Astrocyte of the spinal cord (primary cell): Measurements from ENCODE around the gene AGAP1.
"Not testable (repeated sequence)": the region's sequence is repeated elsewhere in the genome, so short reads cannot be mapped to it uniquely, and the experiment has no call there.

ENCODE experiments used
- DNase-seq: peaks from one replicate; pipeline ENCODE4 v3.0.0; 2011; ENCODE audit warnings: low read depth, low spot score
- H3K4me3 ChIP-seq: 2 replicates; pipeline ENCODE4 v1.5.1; 2011; ENCODE audit warnings: low read depth, mild to moderate bottlenecking, low read length, moderate library complexity
- in situ Hi-C: cut with HindIII; loops from 2 replicates; pipeline ENCODE4 v1.10.0; 2017; ENCODE audit warnings: low sequenced_read_pairs
- TF ChIP-seq, protein P1 (sequence below): IDR thresholded peaks from 2 replicates; pipeline ENCODE4 v1.5.1; 2012; ENCODE audit warnings: low read depth, mild to moderate bottlenecking, low read length, inconsistent platforms

The AGAP1 gene

DNA sequence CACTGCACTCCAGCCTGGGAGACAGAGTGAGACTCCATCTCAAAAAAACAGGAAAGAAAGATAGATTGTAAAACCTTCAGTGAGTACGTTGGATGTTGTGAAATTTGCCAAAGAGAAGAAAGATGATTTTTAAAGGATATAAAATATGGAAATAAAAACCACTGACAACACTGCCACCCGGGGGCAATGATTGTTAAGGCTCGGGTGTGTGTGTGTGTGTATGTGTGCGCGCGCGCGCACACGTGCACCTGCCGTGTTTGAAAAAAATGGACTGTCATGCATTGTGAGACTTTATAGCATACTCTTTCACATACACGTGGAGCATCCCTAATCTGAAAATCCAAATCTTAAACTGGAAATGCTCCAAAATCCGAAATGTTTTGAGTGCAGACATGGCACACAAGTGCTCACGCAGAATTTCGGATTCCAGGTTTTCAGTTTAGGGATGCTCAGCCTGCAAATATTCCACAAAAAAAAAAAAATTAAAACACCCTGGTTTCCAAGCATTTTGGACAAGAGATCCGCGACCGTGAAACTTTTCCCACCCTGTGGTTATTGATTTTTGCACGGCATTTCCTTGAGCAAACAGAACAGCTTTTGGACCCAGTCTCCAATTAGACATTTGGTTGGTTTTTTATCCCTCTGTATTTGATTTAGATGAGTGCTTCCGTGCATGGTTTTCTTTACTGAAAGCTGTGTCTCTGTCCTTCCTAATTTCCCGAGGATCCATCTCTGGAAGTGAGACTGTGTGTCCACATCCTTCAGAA is 269.2 kb downstream of the AGAP1 start:
- in situ Hi-C loops, result no loop called here
- H3K4me3 ChIP-seq, result no peak overlapping the region
- TF ChIP-seq, protein P1, sequence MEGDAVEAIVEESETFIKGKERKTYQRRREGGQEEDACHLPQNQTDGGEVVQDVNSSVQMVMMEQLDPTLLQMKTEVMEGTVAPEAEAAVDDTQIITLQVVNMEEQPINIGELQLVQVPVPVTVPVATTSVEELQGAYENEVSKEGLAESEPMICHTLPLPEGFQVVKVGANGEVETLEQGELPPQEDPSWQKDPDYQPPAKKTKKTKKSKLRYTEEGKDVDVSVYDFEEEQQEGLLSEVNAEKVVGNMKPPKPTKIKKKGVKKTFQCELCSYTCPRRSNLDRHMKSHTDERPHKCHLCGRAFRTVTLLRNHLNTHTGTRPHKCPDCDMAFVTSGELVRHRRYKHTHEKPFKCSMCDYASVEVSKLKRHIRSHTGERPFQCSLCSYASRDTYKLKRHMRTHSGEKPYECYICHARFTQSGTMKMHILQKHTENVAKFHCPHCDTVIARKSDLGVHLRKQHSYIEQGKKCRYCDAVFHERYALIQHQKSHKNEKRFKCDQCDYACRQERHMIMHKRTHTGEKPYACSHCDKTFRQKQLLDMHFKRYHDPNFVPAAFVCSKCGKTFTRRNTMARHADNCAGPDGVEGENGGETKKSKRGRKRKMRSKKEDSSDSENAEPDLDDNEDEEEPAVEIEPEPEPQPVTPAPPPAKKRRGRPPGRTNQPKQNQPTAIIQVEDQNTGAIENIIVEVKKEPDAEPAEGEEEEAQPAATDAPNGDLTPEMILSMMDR, result peak; percentile 4
- no peak for DNase-seq

DNA sequence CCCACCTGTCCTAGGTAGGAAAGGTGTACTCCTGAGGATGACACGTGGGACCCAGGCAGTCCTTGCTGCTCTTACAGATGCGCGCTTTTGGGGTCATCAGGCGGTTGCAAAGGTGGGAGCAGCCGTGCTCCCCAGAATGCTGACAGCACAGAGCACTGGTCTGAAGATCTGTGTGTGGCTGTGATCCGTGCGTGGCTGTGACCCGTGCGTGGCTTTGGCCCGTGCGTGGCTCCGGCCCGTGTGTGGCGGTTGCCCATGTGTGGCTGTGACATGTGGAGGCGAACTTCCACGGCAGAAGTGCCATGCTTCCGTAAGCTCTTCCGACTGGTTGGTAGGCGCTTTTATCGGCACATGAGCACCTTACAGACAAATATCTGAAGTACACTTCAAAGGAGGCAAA is 270.0 kb downstream of the AGAP1 start:
- DNase-seq, result no peak
- in situ Hi-C loops, result no loop called here
- H3K4me3 ChIP-seq, result no peak overlapping the region
- TF ChIP-seq, protein P1, result no peak

DNA sequence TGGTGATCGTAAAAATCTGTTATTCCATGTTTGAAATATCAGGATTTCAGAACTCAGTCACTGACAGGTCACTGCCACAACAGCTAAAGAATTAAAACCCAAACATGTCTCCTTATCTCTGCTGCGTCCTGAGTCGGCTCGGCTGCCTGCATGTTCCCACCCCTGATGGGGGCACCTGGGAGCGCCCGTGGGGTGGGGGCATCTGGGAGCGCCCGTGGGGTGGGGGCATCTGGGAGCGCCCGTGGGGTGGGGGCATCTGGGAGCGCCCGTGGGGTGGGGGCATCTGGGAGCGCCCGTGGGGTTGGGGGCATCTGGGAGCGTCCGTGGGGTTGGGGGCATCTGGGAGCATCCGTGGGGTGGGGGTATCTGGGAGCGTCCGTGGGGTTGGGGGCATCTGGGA is 270.6 kb downstream of the AGAP1 start:
- in situ Hi-C loops, DNase-seq, H3K4me3 ChIP-seq: not testable (repeated sequence)

DNA sequence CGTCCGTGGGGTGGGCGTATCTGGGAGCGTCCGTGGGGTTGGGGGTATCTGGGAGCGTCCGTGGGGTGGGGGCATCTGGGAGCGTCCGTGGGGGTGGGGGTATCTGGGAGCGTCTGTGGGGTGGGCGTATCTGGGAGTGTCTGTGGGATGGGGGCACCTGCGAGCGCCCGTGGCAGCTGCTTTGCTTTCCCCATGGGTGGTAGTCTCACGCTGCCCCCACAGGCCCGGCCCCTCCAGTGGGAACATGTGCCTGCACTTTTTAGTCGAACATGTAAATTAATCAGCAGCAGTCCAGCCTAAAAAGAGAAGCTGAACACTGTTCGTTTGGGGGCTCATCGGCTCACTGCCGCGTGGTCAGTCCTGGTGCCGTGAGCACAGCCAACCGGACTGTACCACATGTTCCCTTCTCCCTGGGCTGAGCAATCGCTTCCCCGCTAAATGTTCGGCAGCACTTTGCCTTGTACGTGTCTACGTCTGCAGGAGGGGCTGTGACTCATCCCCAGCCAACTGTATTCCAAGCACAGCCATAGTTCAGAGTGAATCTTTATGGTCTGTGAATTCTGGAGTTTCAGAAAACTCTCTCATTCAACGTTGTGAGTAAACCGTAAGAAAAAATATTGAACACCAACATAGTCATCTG is 271.5 kb downstream of the AGAP1 start:
- peak; percentile 77 for DNase-seq
- TF ChIP-seq, protein P1, result no peak
- no peak overlapping the region for H3K4me3 ChIP-seq
- in situ Hi-C loops, result no loop called here

DNA sequence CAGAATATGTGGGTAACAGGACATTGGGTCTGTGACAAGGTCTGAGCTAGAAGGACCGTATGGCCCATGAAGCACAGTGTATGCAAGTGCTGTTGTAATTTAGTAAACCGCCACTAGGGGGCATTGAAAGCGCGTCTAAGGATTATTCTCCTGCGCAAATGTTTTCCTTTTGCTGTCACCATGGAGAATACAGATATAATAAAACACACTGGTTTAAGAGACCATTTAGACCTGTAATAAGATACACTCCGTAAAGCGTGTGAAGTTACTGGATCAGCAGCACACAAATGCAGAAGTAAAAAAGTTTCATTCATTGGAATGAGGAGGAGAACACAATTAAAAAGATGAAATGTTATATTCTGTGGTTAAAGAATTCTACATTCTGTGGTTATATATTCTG is 272.4 kb downstream of the AGAP1 start:
- DNase-seq, result peak; percentile 84
- in situ Hi-C loops, result no loop called here

DNA sequence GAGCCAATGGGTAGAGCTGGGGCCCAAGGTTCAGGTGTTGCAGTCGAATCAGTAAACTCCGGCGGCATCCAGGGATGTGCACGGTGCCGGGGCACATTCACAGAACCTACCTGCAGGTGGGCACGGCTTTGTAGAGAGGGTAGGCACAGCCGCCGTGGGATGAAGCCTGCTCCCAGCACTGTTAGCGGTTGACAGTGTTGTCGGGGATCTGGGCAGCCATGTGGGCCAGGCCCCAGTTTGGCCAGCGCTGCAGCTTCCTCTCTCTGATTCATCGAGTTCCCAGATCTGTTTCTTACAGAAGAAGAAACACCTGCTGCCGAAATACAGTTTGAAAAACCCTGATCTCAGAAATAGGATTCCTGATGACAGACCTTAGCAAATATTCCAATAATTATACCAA is 274.8 kb downstream of the AGAP1 start:
- in situ Hi-C loops, result no loop called here
- TF ChIP-seq, protein P1, result no peak
- no peak overlapping the region for H3K4me3 ChIP-seq
- no peak for DNase-seq

More for the DNA sequence above, 272.4 kb downstream of the AGAP1 start:
- H3K4me3 ChIP-seq, result no peak overlapping the region
- TF ChIP-seq, protein P1, result peak; percentile 78

DNA sequence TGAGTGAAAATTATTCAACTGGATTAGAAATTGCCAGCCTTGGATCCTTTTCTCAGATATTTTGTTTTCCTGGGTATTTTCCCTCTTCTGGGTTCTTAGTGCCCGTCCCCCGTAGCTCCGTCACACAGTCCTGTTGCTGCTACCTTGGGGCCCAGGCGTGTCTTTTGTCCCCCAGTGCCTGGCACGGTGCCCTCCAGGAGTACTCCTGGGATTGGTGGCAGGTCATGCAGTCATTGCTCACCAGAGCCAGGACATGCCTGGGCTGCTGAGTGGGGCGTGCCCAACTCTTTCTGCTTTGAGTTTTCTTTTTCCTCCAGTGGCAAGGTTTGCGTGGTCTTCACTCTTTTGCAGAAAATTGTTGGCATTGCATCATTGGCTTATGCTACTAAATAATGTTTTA is 275.2 kb downstream of the AGAP1 start:
- DNase-seq, result no peak
- in situ Hi-C loops, result no loop called here
- H3K4me3 ChIP-seq, result no peak overlapping the region
- TF ChIP-seq, protein P1, result no peak
